ENCODE measurements around the gene EDC4. TPM values are rescaled to one million over a fixed set of nuclear protein-coding genes. Genes with fewer than 3 reads are reported as not detected.

Gene EDC4
- total and polyA plus RNA-seq, 2 of the 13 experiments (the other 11 are each of a cell fraction or from before 2014, with no cell fraction given), result 51.4 to 59.1 TPM

- peak; percentile 79; the same call in 1 of the 2 replicates for TF ChIP-seq FUBP1 (CRISPR knock-in tag; IDR thresholded peaks at IDR 0.05; ENCODE audit: borderline replicate concordance)
- 0 out of 4 replicates have a peak, but pooled peaks of 1 of the 2 experiments have one; percentile 2 for TF ChIP-seq EP300 (IDR thresholded peaks at IDR 0.05; ENCODE audit: low read depth in 2 of 2, low read length in 2 of 2)
- TF ChIP-seq EP300 (CRISPR knock-in tag; IDR thresholded peaks at IDR 0.05; ENCODE audit: borderline replicate concordance), result no peak
- TF ChIP-seq EZH2 (conservative IDR thresholded peaks at IDR 0.05; ENCODE audit: low read depth, low read length), result no peak
- TF ChIP-seq SATB2 (CRISPR knock-in tag; IDR thresholded peaks at IDR 0.05), result no peak
- TF ChIP-seq FOXA1 (IDR thresholded peaks at IDR 0.05), result no peak
- TF ChIP-seq FOXA1 (CRISPR knock-in tag; IDR thresholded peaks at IDR 0.05), result 0 out of 2 replicates have a peak, but pooled peaks have one; percentile 17
- TF ChIP-seq ZNF720 (CRISPR knock-in tag; IDR thresholded peaks at IDR 0.05), result 0 out of 2 replicates have a peak, but pooled peaks have one; percentile 27
- peak; percentile 50; the same call in 1 of the 2 replicates for TF ChIP-seq ZNF256 (CRISPR knock-in tag; conservative IDR thresholded peaks at IDR 0.05)
- TF ChIP-seq ZNF235 (CRISPR knock-in tag; IDR thresholded peaks at IDR 0.05; ENCODE audit: borderline replicate concordance), result no peak
- no peak for TF ChIP-seq PCBP2 (optimal IDR thresholded peaks at IDR 0.05; ENCODE audit: low read depth, low read length, poor library complexity, severe bottlenecking)
- TF ChIP-seq TAF1 (CRISPR knock-in tag; IDR thresholded peaks at IDR 0.05), result peak; percentile 52; the same call in 1 of the 2 replicates
- no peak for TF ChIP-seq TRIM22 (IDR thresholded peaks at IDR 0.05)
- TF ChIP-seq ZNF792 (CRISPR knock-in tag; IDR thresholded peaks at IDR 0.05), result peak; percentile 69
- 0 out of 2 replicates have a peak, but pooled peaks have one; percentile 54 for TF ChIP-seq PRDM10 (CRISPR knock-in tag; IDR thresholded peaks at IDR 0.05; ENCODE audit: low read depth)
- TF ChIP-seq FOXC1 (CRISPR knock-in tag; IDR thresholded peaks at IDR 0.05; ENCODE audit: borderline replicate concordance), result peak; percentile 37; the same call in 1 of the 2 replicates
- no peak for TF ChIP-seq RFX5 (IDR thresholded peaks at IDR 0.05; ENCODE audit: low read depth, low read length)
- peak; percentile 75; the same call in 1 of the 2 replicates for TF ChIP-seq NKX3-1 (CRISPR knock-in tag; IDR thresholded peaks at IDR 0.05)
- TF ChIP-seq HOXA3 (CRISPR knock-in tag; IDR thresholded peaks at IDR 0.05), result peak; percentile 65; the same call in 1 of the 2 replicates
- TF ChIP-seq FOXO1 (CRISPR knock-in tag; IDR thresholded peaks at IDR 0.05), result peak; percentile 46; the same call in 1 of the 2 replicates
- no peak for TF ChIP-seq ZNF367 (CRISPR knock-in tag; IDR thresholded peaks at IDR 0.05; ENCODE audit: borderline replicate concordance)
- TF ChIP-seq NFE2 (CRISPR knock-in tag; IDR thresholded peaks at IDR 0.05), result no peak
- TF ChIP-seq MED1 (CRISPR knock-in tag; IDR thresholded peaks at IDR 0.05), result peak; percentile 52
- peak; percentile 53; the same call in 1 of the 2 replicates for TF ChIP-seq YEATS4 (CRISPR knock-in tag; IDR thresholded peaks at IDR 0.05; ENCODE audit: borderline replicate concordance)
Observed at GRCh38 chr16:67841816-67842508, 30.9 kb upstream of the EDC4 start, which contains the start of gene THAP11 (continued).
